Measurements from ENCODE around the gene CDR2L.
"Not testable (repeated sequence)": the region's sequence is repeated elsewhere in the genome, so short reads cannot be mapped to it uniquely, and the experiment has no call there.

The CDR2L gene

GRCh38 chr17:75024686-75025397, 37.4 kb downstream of the CDR2L start:
- Histone ChIP-seq H4K20me1 (ENCODE audit: control insufficient read depth, insufficient read depth, low read depth, low read length) (no peaks in the 10 kb centered on the region), H3K4me3 (ENCODE audit: low read length) (no peak overlapping the region), H3K79me2 (ENCODE audit: control insufficient read depth, low read length) (no peaks in the 10 kb centered on the region), H3F3A (ENCODE audit: control insufficient read depth, insufficient read depth) (no peaks in the 10 kb centered on the region), H3K27ac (ENCODE audit: low read depth, low read length) (no peak overlapping the region), H3K36me3 (ENCODE audit: control insufficient read depth, low read length) (peaks cover 31% of the 10 kb centered on the region), H3K4me2 (ENCODE audit: low read length) (no peak overlapping the region), H3K9me3 (ENCODE audit: control insufficient read depth, insufficient read depth, low read length) (peaks cover 4% of the 10 kb centered on the region; the same call in 1 of the 2 replicates), H3K27me3 (ENCODE audit: control insufficient read depth, low read length) (no peaks in the 10 kb centered on the region), H3K9me2 (replicated peaks; ENCODE audit: control insufficient read depth, low read length) (no peaks in the 10 kb centered on the region), H3K4me1 (ENCODE audit: control insufficient read depth, low read length) (no peaks in the 10 kb centered on the region)
- TF ChIP-seq CTCF (IDR thresholded peaks at IDR 0.05; ENCODE audit: low read depth, low read length, poor library complexity, severe bottlenecking) = no peak
- no peak for TF ChIP-seq EZH2phosphoT487 (IDR thresholded peaks at IDR 0.05; ENCODE audit: borderline replicate concordance, low read length)

GRCh38 chr17:75025398-75025734, 37.9 kb downstream of the CDR2L start:
- not testable (repeated sequence) for H3K4me2 ChIP-seq (ENCODE audit: low read length)

GRCh38 chr17:75026650-75027049, 39.2 kb downstream of the CDR2L start:
- H3K9me2 ChIP-seq (replicated peaks; ENCODE audit: control insufficient read depth, low read length); H3K79me2 ChIP-seq (ENCODE audit: control insufficient read depth, low read length); H4K20me1 ChIP-seq (ENCODE audit: control insufficient read depth, insufficient read depth, low read depth, low read length); H3K4me2 ChIP-seq (ENCODE audit: low read length); H3K4me1 ChIP-seq (ENCODE audit: control insufficient read depth, low read length); H3K27ac ChIP-seq (ENCODE audit: low read depth, low read length); H3F3A ChIP-seq (ENCODE audit: control insufficient read depth, insufficient read depth); H3K4me3 ChIP-seq (ENCODE audit: low read length); H3K9me3 ChIP-seq (ENCODE audit: control insufficient read depth, insufficient read depth, low read length); H3K27me3 ChIP-seq (ENCODE audit: control insufficient read depth, low read length): not testable (repeated sequence)
- H3K36me3 ChIP-seq (ENCODE audit: control insufficient read depth, low read length) = peaks cover 13% of the 10 kb centered on the region

More at GRCh38 chr17:75025398-75025734, 37.9 kb downstream of the CDR2L start:
- H4K20me1 ChIP-seq (ENCODE audit: control insufficient read depth, insufficient read depth, low read depth, low read length); H3K9me2 ChIP-seq (replicated peaks; ENCODE audit: control insufficient read depth, low read length); H3K9me3 ChIP-seq (ENCODE audit: control insufficient read depth, insufficient read depth, low read length); H3K4me3 ChIP-seq (ENCODE audit: low read length); H3K4me1 ChIP-seq (ENCODE audit: control insufficient read depth, low read length); H3K27me3 ChIP-seq (ENCODE audit: control insufficient read depth, low read length); H3K79me2 ChIP-seq (ENCODE audit: control insufficient read depth, low read length); H3F3A ChIP-seq (ENCODE audit: control insufficient read depth, insufficient read depth); H3K27ac ChIP-seq (ENCODE audit: low read depth, low read length): not testable (repeated sequence)
- peaks cover 26% of the 10 kb centered on the region for H3K36me3 ChIP-seq (ENCODE audit: control insufficient read depth, low read length)

- Histone ChIP-seq H3K79me2 (ENCODE audit: control insufficient read depth, low read length) (no peaks in the 10 kb centered on the region), H3K4me2 (ENCODE audit: low read length) (no peak overlapping the region), H3K27me3 (ENCODE audit: control insufficient read depth, low read length) (peaks cover 19% of the 10 kb centered on the region), H3K9me2 (replicated peaks; ENCODE audit: control insufficient read depth, low read length) (no peaks in the 10 kb centered on the region), H3K27ac (ENCODE audit: low read depth, low read length) (no peak overlapping the region), H3K4me3 (ENCODE audit: low read length) (no peak overlapping the region), H4K20me1 (ENCODE audit: control insufficient read depth, insufficient read depth, low read depth, low read length) (no peaks in the 10 kb centered on the region), H3K9me3 (ENCODE audit: control insufficient read depth, insufficient read depth, low read length) (no peaks in the 10 kb centered on the region; the same call in 1 of the 2 replicates), H3K36me3 (ENCODE audit: control insufficient read depth, low read length) (no peaks in the 10 kb centered on the region; the same call in 1 of the 2 replicates), H3K4me1 (ENCODE audit: control insufficient read depth, low read length) (peaks cover 30% of the 10 kb centered on the region), H3F3A (ENCODE audit: control insufficient read depth, insufficient read depth) (no peaks in the 10 kb centered on the region; the same call in 1 of the 2 replicates)
- TF ChIP-seq EZH2phosphoT487 (IDR thresholded peaks at IDR 0.05; ENCODE audit: borderline replicate concordance, low read length) (no peak), CTCF (IDR thresholded peaks at IDR 0.05; ENCODE audit: low read depth, low read length, poor library complexity, severe bottlenecking) (no peak)
These were observed 42.7 kb downstream of the CDR2L start for GRCh38 chr17:75030161-75030560.

Measured in DOHH2 (cell line).